GM12878 (cell line): Measurements from ENCODE around the gene NFILZ. TPM values are rescaled to one million over a fixed set of nuclear protein-coding genes. Genes with fewer than 3 reads are reported as not detected.

Experiments
- ATAC-seq: fragments of 200-7000 bp; cut with Tn5 transposase; 3 replicates; pipeline ENCODE4 v1.9.1; 2020; ENCODE audit warnings: mild to moderate bottlenecking, moderate library complexity
- BruUV-seq: library from RNA; stranded (reverse); fragments of 400-500 nt; replicated peaks from 2 replicates; lab custom pipeline; 2021; lab: Mats Ljungman, UMichigan
- CTCF ChIA-PET: fragments of 300-600 bp; sonication (Branson Sonifier 250); formaldehyde crosslinking; extraction: SDS; loops from one replicate; lab custom pipeline; 2021; ENCODE audit warnings: inconsistent platforms; lab: Yijun Ruan, JAX
- POLR2A ChIA-PET: fragments of 350-600 bp; formaldehyde crosslinking; extraction: SDS; loops from one replicate; lab custom pipeline; 2021; ENCODE audit warnings: inconsistent platforms; lab: Charles Lee
- RAD21 ChIA-PET: fragments of 300-600 bp; sonication (Branson Sonifier 250); formaldehyde crosslinking; loops from one replicate; lab custom pipeline; 2023; ENCODE audit warnings: antibody characterized with exemption; ENCODE audit not compliant: unreplicated experiment; lab: Charles Lee
- SMC1A ChIA-PET: fragments of 300-600 bp; sonication (Branson Sonifier 250); formaldehyde crosslinking; loops from one replicate; lab custom pipeline; 2023; ENCODE audit not compliant: unreplicated experiment, uncharacterized antibody; lab: Charles Lee
- DNase-seq: peaks from one replicate; pipeline ENCODE4 v3.0.0-alpha.2; 2011; ENCODE audit warnings: low read depth, low spot score
- FAIRE-seq: peaks from 3 replicates; lab custom pipeline; 2011; peaks lifted over from hg19 to GRCh38; lab: Jason Lieb, UNC
- H2AFZ ChIP-seq: 2 replicates; pipeline ENCODE4 v1.6.0; 2011; ENCODE audit warnings: low read depth, low read length, control low read depth; ENCODE audit not compliant: control insufficient read depth
- H3K27ac ChIP-seq: 2 replicates; pipeline ENCODE4 v1.5.1; 2011; ENCODE audit warnings: control low read depth; ENCODE audit not compliant: control insufficient read depth, insufficient read depth
- H3K27me3 ChIP-seq, 2 experiments: replicated peaks in 1 of 2; 2 replicates each; pipeline versions ENCODE4 v1.6.0 to v1.6.1; 2011; ENCODE audit warnings: low read length in 1 of 2; ENCODE audit not compliant: control insufficient read depth in 2 of 2, insufficient read depth in 2 of 2
- H3K36me3 ChIP-seq, 2 experiments: 2 replicates each; pipeline ENCODE4 v1.5.1; 2011; ENCODE audit warnings: low read length in 1 of 2; ENCODE audit not compliant: control insufficient read depth in 2 of 2, insufficient read depth in 2 of 2
- H3K4me1 ChIP-seq: 2 replicates; pipeline ENCODE4 v1.6.1; 2011; ENCODE audit warnings: mild to moderate bottlenecking, low read length, moderate library complexity, mixed read lengths; ENCODE audit not compliant: control insufficient read depth, insufficient read depth
- H3K4me2 ChIP-seq: 2 replicates; pipeline ENCODE4 v1.6.0; 2011; ENCODE audit warnings: control low read depth; ENCODE audit not compliant: control insufficient read depth, insufficient read depth
- H3K4me3 ChIP-seq: fragments of 200-600 bp; sonication (generic); 2 replicates; pipeline ENCODE4 v1.5.1; 2016
- H3K79me2 ChIP-seq: 2 replicates; pipeline ENCODE4 v1.6.0; 2011; ENCODE audit warnings: low read length; ENCODE audit not compliant: control insufficient read depth, insufficient read depth
- H3K9ac ChIP-seq: 2 replicates; pipeline ENCODE4 v1.8.0; 2011; ENCODE audit warnings: low read length, control low read depth, mixed read lengths; ENCODE audit not compliant: control insufficient read depth, insufficient read depth
- H3K9me3 ChIP-seq: replicated peaks from 3 replicates; pipeline ENCODE4 v1.5.1; 2011; ENCODE audit warnings: mild to moderate bottlenecking, low read length; ENCODE audit not compliant: control insufficient read depth, insufficient read depth
- H4K20me1 ChIP-seq: 2 replicates; pipeline ENCODE4 v1.6.0; 2011; ENCODE audit not compliant: control insufficient read depth, insufficient read depth
- HCFC1 ChIP-seq: fragments of 150-350 bp; IDR thresholded peaks from 2 replicates; pipeline ENCODE4 v1.6.1; 2014; ENCODE audit warnings: low read length
- MXI1 ChIP-seq: fragments of 150-350 bp; IDR thresholded peaks from 2 replicates; pipeline ENCODE4 v1.6.1; 2011; ENCODE audit warnings: low read depth, mild to moderate bottlenecking, inconsistent platforms, low read length, improper control_type of control experiment
- MYB ChIP-seq: fragments of 150-350 bp; IDR thresholded peaks from 2 replicates; pipeline ENCODE4 v1.6.1; 2014; ENCODE audit warnings: mild to moderate bottlenecking, low read depth, low read length, borderline replicate concordance
- NFYB ChIP-seq: IDR thresholded peaks from 2 replicates; pipeline ENCODE4 v1.6.1; 2011; ENCODE audit warnings: low read depth, mild to moderate bottlenecking, low read length, improper control_type of control experiment, moderate library complexity; ENCODE audit not compliant: insufficient read depth
- SIX5 ChIP-seq: IDR thresholded peaks from 2 replicates; pipeline ENCODE4 v1.6.1; 2011; ENCODE audit warnings: mild to moderate bottlenecking, low read depth, low read length, moderate library complexity; ENCODE audit not compliant: severe bottlenecking
- SUPT20H ChIP-seq: IDR thresholded peaks from 2 replicates; pipeline ENCODE4 v1.6.1; 2011; ENCODE audit warnings: low read depth, mild to moderate bottlenecking, low read length, moderate library complexity, borderline replicate concordance; ENCODE audit not compliant: control insufficient read depth
- SUZ12 ChIP-seq: fragments of 200-600 bp; sonication (generic); IDR thresholded peaks from one replicate; pipeline ENCODE4 v1.6.1; 2018; ENCODE audit warnings: antibody characterized with exemption, mild to moderate bottlenecking; ENCODE audit not compliant: unreplicated experiment
- TARDBP ChIP-seq: IDR thresholded peaks from 2 replicates; pipeline ENCODE4 v1.6.1; 2016; ENCODE audit warnings: borderline replicate concordance
- ZNF622 ChIP-seq: fragments of 450-650 bp; IDR thresholded peaks from 2 replicates; pipeline ENCODE4 v1.6.1; 2017; ENCODE audit warnings: mild to moderate bottlenecking, inconsistent platforms
- ZNF687 ChIP-seq: fragments of 450-650 bp; IDR thresholded peaks from 2 replicates; pipeline ENCODE4 v1.6.1; 2017; ENCODE audit warnings: mild to moderate bottlenecking, moderate library complexity
- ZZZ3 ChIP-seq: IDR thresholded peaks from 2 replicates; pipeline ENCODE4 v1.6.1; 2011; ENCODE audit warnings: low read depth; ENCODE audit not compliant: control insufficient read depth, insufficient read length
- WGBS: methylation state at CpG from one replicate; pipeline ENCODE4 v1.1.6; 2016; ENCODE audit warnings: low lambda C conversion rate; ENCODE audit not compliant: insufficient replicate concordance, insufficient coverage; ENCODE audit errors: missing lambda C conversion rate; 5-methylcytosine and 5-hydroxymethylcytosine counted together
- in situ Hi-C: fragments of 300-500 bp; cut with MboI; formaldehyde crosslinking; loops from 9 replicates; pipeline ENCODE4 v1.14.3; 2018; ENCODE audit warnings: mixed read lengths
- intact Hi-C: fragments of 100-400 bp; cut with micrococcal nuclease; formaldehyde crosslinking; loops from one replicate; pipeline ENCODE4 v1.14.2; 2022; ENCODE audit not compliant: unreplicated experiment
- polyA plus RNA-seq, 11 experiments: library from polyadenylated mRNA; depleted of rRNA in 4 of 11; unstranded in 6 of 11; stranded (reverse) in 5 of 11; fragments of >200 nt; fragmentation: Nextera tagmentation in 4 of 11; fragmentation: Illumina TruSeq in 1 of 11; extraction: Ambion mirVana in 4 of 11; extraction: Trizol in 1 of 11; gene quantifications; 1 replicate in 1 of 11; 2 replicates in 10 of 11; pipeline versions ENCODE4 v1.2.1 to v1.2.3, GENCODE V29; 2011 to 2016; ENCODE audit warnings: inconsistent platforms in 2 of 11, missing spikeins in 2 of 11, low read depth in 1 of 11
- total RNA-seq, 4 experiments: library from RNA; depleted of rRNA in 3 of 4; stranded (reverse); fragments of >200 nt in 3 of 4; fragmentation: Illumina TruSeq in 1 of 4; extraction: Trizol in 1 of 4; gene quantifications; 2 replicates each; pipeline versions ENCODE4 v1.2.1 to v1.2.3, GENCODE V29; 2013 to 2021
- TF ChIP-seq, protein P1 (sequence below): fragments of 450-650 bp; conservative IDR thresholded peaks from 2 replicates; pipeline ENCODE4 v1.6.1; 2017; ENCODE audit warnings: mild to moderate bottlenecking, moderate library complexity
- TF ChIP-seq, protein P2 (sequence below): fragments of 450-650 bp; formaldehyde crosslinking; IDR thresholded peaks from 2 replicates; pipeline ENCODE4 v1.4.0; 2020; ENCODE audit warnings: mild to moderate bottlenecking, moderate library complexity

Gene NFILZ
- total and polyA plus RNA-seq, 10 of the 15 experiments (the other 5 are each of a cell fraction or from before 2014, with no cell fraction given), result not detected

- Histone ChIP-seq H3K79me2 (no peaks in the 10 kb centered on the region), H3K4me3 (no peak overlapping the region), H2AFZ (no peak overlapping the region), H3K27me3 (no peaks in the 10 kb centered on the region), H3K27ac (no peak overlapping the region), H3K4me2 (no peak overlapping the region), H4K20me1 (no peaks in the 10 kb centered on the region)
- ATAC-seq (no peak), DNase-seq (no peak)
- intact Hi-C loops, result no loop called here
- ChIA-PET SMC1A (interaction anchor here (1.3 kb wide), 1 partner anchor 9 kb away, joined by 4 read pairs; no protein-coding TSS in a partner anchor), RAD21 (no interaction called here), CTCF (interaction anchor here (2.0 kb wide), 1 partner anchor 29 kb away, joined by 9 read pairs; no protein-coding TSS in a partner anchor)
- TF ChIP-seq ZNF622 (no peak), TARDBP (no peak), SUPT20H (no peak), HCFC1 (no peak), ZZZ3 (no peak), MXI1 (no peak), MYB (no peak), NFYB (no peak), SUZ12 (no peak), SIX5 (no peak), ZNF687 (no peak)
- TF ChIP-seq, protein P1, sequence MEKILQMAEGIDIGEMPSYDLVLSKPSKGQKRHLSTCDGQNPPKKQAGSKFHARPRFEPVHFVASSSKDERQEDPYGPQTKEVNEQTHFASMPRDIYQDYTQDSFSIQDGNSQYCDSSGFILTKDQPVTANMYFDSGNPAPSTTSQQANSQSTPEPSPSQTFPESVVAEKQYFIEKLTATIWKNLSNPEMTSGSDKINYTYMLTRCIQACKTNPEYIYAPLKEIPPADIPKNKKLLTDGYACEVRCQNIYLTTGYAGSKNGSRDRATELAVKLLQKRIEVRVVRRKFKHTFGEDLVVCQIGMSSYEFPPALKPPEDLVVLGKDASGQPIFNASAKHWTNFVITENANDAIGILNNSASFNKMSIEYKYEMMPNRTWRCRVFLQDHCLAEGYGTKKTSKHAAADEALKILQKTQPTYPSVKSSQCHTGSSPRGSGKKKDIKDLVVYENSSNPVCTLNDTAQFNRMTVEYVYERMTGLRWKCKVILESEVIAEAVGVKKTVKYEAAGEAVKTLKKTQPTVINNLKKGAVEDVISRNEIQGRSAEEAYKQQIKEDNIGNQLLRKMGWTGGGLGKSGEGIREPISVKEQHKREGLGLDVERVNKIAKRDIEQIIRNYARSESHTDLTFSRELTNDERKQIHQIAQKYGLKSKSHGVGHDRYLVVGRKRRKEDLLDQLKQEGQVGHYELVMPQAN, result no peak
- TF ChIP-seq, protein P2, sequence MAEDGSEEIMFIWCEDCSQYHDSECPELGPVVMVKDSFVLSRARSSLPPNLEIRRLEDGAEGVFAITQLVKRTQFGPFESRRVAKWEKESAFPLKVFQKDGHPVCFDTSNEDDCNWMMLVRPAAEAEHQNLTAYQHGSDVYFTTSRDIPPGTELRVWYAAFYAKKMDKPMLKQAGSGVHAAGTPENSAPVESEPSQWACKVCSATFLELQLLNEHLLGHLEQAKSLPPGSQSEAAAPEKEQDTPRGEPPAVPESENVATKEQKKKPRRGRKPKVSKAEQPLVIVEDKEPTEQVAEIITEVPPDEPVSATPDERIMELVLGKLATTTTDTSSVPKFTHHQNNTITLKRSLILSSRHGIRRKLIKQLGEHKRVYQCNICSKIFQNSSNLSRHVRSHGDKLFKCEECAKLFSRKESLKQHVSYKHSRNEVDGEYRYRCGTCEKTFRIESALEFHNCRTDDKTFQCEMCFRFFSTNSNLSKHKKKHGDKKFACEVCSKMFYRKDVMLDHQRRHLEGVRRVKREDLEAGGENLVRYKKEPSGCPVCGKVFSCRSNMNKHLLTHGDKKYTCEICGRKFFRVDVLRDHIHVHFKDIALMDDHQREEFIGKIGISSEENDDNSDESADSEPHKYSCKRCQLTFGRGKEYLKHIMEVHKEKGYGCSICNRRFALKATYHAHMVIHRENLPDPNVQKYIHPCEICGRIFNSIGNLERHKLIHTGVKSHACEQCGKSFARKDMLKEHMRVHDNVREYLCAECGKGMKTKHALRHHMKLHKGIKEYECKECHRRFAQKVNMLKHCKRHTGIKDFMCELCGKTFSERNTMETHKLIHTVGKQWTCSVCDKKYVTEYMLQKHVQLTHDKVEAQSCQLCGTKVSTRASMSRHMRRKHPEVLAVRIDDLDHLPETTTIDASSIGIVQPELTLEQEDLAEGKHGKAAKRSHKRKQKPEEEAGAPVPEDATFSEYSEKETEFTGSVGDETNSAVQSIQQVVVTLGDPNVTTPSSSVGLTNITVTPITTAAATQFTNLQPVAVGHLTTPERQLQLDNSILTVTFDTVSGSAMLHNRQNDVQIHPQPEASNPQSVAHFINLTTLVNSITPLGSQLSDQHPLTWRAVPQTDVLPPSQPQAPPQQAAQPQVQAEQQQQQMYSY, result no peak
- TF ChIP-seq, all 136 proteins: peak for 0
- Histone ChIP-seq H3K9me3 (no peaks in the 10 kb centered on the region; the same call in 2 of the 3 replicates), H3K9ac (no peak overlapping the region), H3K36me3 (no peaks in the 10 kb centered on the region), H3K4me1 (no peaks in the 10 kb centered on the region)
- POLR2A ChIA-PET, result no interaction called here
- no TSS peak for BruUV-seq
- in situ Hi-C loops, result no loop called here
- 14% methylated on average over 4 of the region's 4 CpGs for WGBS
- no peak for FAIRE-seq
Measured at GRCh38 chr19:8664671-8665057, 34.2 kb downstream of the NFILZ start.
